ENCODE measurements around the gene EVA1C. TPM values are rescaled to one million over a fixed set of nuclear protein-coding genes. Genes with fewer than 3 reads are reported as not detected.
A peak's percentile ranks its signal among the peaks of the same experiment; 100 is the strongest.
"Not testable (repeated sequence)": the region's sequence is repeated elsewhere in the genome, so short reads cannot be mapped to it uniquely, and the experiment has no call there.

The EVA1C gene
- total RNA-seq, 6 donors from 2014 or later, result 40.2 to 75.6 (median 55.7) TPM

- H3K4me3 ChIP-seq, result no peak overlapping the region
- TF ChIP-seq POLR2A (IDR thresholded peaks at IDR 0.05) (no peak), EP300 (IDR thresholded peaks at IDR 0.05) (no peak), POLR2AphosphoS5 (IDR thresholded peaks at IDR 0.05) (no peak), CTCF (IDR thresholded peaks at IDR 0.05) (no peak)
- no peaks in the 10 kb centered on the region for H3K36me3 ChIP-seq
- 95 to 99% methylated on average over 3 of the region's 3 CpGs for WGBS, 2 donors
- H3K4me1 ChIP-seq, result no peaks in the 10 kb centered on the region
- DNase-seq, result no peak
- no peaks in the 10 kb centered on the region for H3K27me3 ChIP-seq
- H3K27ac ChIP-seq, result no peak overlapping the region
- no peak for ATAC-seq (ENCODE audit: low FRiP score in 2 of 2)
- H3K9me3 ChIP-seq, result peaks cover 0 to 5% (median 0%) of the 10 kb centered on the region in 4 donors
Observed at GRCh38 chr21:32560896-32561295, 148.4 kb downstream of the EVA1C start.

- not testable (repeated sequence) for H3K27me3 ChIP-seq; DNase-seq; H3K9me3 ChIP-seq; H3K36me3 ChIP-seq; ATAC-seq (ENCODE audit: low FRiP score in 2 of 2); H3K4me1 ChIP-seq; H3K27ac ChIP-seq; H3K4me3 ChIP-seq
- WGBS, 2 donors, result 84 to 96% methylated on average over 1 of the region's 1 CpG
Observed at GRCh38 chr21:32561476-32561875, 149.0 kb downstream of the EVA1C start.

GRCh38 chr21:32562426-32562825 is 149.9 kb downstream of the EVA1C start:
- peak in 1 of 2 donors; percentile 62 for ATAC-seq (ENCODE audit: low FRiP score in 2 of 2)
- H3K27ac ChIP-seq, result no peak overlapping the region
- no peak overlapping the region for H3K4me3 ChIP-seq
- H3K9me3 ChIP-seq, result peaks cover 0 to 5% (median 0%) of the 10 kb centered on the region in 4 donors
- WGBS, 2 donors, result 51 to 70% methylated on average over 5 of the region's 5 CpGs
- no peaks in the 10 kb centered on the region for H3K36me3 ChIP-seq
- H3K4me1 ChIP-seq, result no peaks in the 10 kb centered on the region
- H3K27me3 ChIP-seq, result no peaks in the 10 kb centered on the region
- DNase-seq, result no peak
- peak in 2 of 6 experiments; percentile 16 to 22 for TF ChIP-seq CTCF (IDR thresholded peaks at IDR 0.05)
- TF ChIP-seq POLR2AphosphoS5 (IDR thresholded peaks at IDR 0.05), result no peak

GRCh38 chr21:32562915-32563314 is 150.4 kb downstream of the EVA1C start:
- H3K27me3 ChIP-seq, result no peaks in the 10 kb centered on the region
- TF ChIP-seq POLR2AphosphoS5 (IDR thresholded peaks at IDR 0.05) (no peak), EP300 (IDR thresholded peaks at IDR 0.05) (no peak), POLR2A (IDR thresholded peaks at IDR 0.05) (no peak), CTCF (IDR thresholded peaks at IDR 0.05) (no peak)
- H3K4me3 ChIP-seq, result no peak overlapping the region
- H3K36me3 ChIP-seq, result no peaks in the 10 kb centered on the region
- DNase-seq (no peak), ATAC-seq (ENCODE audit: low FRiP score in 2 of 2) (no peak)
- no peaks in the 10 kb centered on the region for H3K4me1 ChIP-seq
- WGBS, 2 donors, result 95 to 96% methylated on average over 2 of the region's 2 CpGs
- no peak overlapping the region for H3K27ac ChIP-seq
- H3K9me3 ChIP-seq, result peaks cover 0 to 5% (median 0%) of the 10 kb centered on the region in 4 donors

Small RNA genes lying within 50 kb of the gene (small RNA-seq; reads per million reads assigned to genes)
- gene RF00438, result 0 reads per million in 4 donors
- 0 to 0.26 (median 0) reads per million in 4 donors for gene RNA5SP490
- 11.1 to 41.9 (median 20.6) reads per million in 4 donors for gene SNORA80A

Other genes with a start within 250 kb of the EVA1C start
- gene MIS18A, start 133.7 kb upstream of the EVA1C start, total RNA-seq, result 1 to 10 TPM in 5 of 6 donors, not detected in 1; 3.3 to 7.8 (median 5.4) TPM
- gene MRAP, start 113.9 kb upstream of the EVA1C start, total RNA-seq, result 1 to 10 TPM in 1 of 6 donors, under 1 TPM in 2, not detected in 3; 0.46 to 2.3 (median 0.54) TPM
- gene URB1, start 19.7 kb upstream of the EVA1C start, total RNA-seq, result 10 to 100 TPM in 5 of 6 donors, 1 to 10 TPM in 1; 9.3 to 23.0 (median 14.1) TPM
- gene TCP10L, start 172.8 kb downstream of the EVA1C start, total RNA-seq, result 1 to 10 TPM in 3 of 6 donors, not detected in 3; 1.0 to 2.7 (median 1.1) TPM
- 10 to 100 TPM; 22.9 to 47.1 (median 30.4) TPM for gene CFAP298, start 199.7 kb downstream of the EVA1C start, total RNA-seq

Data from upper lobe of left lung (tissue), 6 donors.